ENCODE measurements around the gene VSIG4.

VSIG4 gene

GRCh38 chrX:66023385-66024091 is 16.3 kb downstream of the VSIG4 start:
- no peak for DNase-seq

GRCh38 chrX:66022632-66023384 is 17.1 kb downstream of the VSIG4 start:
- DNase-seq, result no peak

- no peak for DNase-seq
Observed at GRCh38 chrX:66021765-66022631, 17.9 kb downstream of the VSIG4 start.

- no peak for DNase-seq
Observed at GRCh38 chrX:66021401-66021764, 18.5 kb downstream of the VSIG4 start.

- no peak for DNase-seq
Observed at GRCh38 chrX:66020631-66021334, 19.1 kb downstream of the VSIG4 start.

GRCh38 chrX:66019974-66020373 is 19.9 kb downstream of the VSIG4 start:
- no peak for DNase-seq

GRCh38 chrX:66019310-66019652 is 20.6 kb downstream of the VSIG4 start:
- no peak for DNase-seq

GRCh38 chrX:66018585-66019309 is 21.1 kb downstream of the VSIG4 start:
- DNase-seq, result no peak

- DNase-seq, result no peak
Observed at GRCh38 chrX:66017659-66018170, 22.2 kb downstream of the VSIG4 start.

- no peak for DNase-seq
Observed at GRCh38 chrX:66016905-66017658, 22.8 kb downstream of the VSIG4 start.

- DNase-seq, result no peak
Observed at GRCh38 chrX:66015900-66016689, 23.8 kb downstream of the VSIG4 start.

- no peak for DNase-seq
Observed at GRCh38 chrX:66015152-66015831, 24.6 kb downstream of the VSIG4 start.

- DNase-seq, result no peak
Observed at GRCh38 chrX:66014556-66014955, 25.3 kb downstream of the VSIG4 start.

- no peak for DNase-seq
Observed at GRCh38 chrX:66014084-66014483, 25.8 kb downstream of the VSIG4 start.

- no peak for DNase-seq
Observed at GRCh38 chrX:66013194-66013816, 26.6 kb downstream of the VSIG4 start.

GRCh38 chrX:66012094-66012534 is 27.8 kb downstream of the VSIG4 start:
- no peak for DNase-seq

GRCh38 chrX:66009231-66009845 is 30.5 kb downstream of the VSIG4 start:
- DNase-seq, result no peak

- no peak for DNase-seq
Observed at GRCh38 chrX:66008328-66008970, 31.4 kb downstream of the VSIG4 start.

Measured in NCI-H2107 (cell line).